Measurements from ENCODE around the gene GTF2A2.
"Not testable (repeated sequence)": the region's sequence is repeated elsewhere in the genome, so short reads cannot be mapped to it uniquely, and the experiment has no call there.

The GTF2A2 gene, protein sequence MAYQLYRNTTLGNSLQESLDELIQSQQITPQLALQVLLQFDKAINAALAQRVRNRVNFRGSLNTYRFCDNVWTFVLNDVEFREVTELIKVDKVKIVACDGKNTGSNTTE

DNA sequence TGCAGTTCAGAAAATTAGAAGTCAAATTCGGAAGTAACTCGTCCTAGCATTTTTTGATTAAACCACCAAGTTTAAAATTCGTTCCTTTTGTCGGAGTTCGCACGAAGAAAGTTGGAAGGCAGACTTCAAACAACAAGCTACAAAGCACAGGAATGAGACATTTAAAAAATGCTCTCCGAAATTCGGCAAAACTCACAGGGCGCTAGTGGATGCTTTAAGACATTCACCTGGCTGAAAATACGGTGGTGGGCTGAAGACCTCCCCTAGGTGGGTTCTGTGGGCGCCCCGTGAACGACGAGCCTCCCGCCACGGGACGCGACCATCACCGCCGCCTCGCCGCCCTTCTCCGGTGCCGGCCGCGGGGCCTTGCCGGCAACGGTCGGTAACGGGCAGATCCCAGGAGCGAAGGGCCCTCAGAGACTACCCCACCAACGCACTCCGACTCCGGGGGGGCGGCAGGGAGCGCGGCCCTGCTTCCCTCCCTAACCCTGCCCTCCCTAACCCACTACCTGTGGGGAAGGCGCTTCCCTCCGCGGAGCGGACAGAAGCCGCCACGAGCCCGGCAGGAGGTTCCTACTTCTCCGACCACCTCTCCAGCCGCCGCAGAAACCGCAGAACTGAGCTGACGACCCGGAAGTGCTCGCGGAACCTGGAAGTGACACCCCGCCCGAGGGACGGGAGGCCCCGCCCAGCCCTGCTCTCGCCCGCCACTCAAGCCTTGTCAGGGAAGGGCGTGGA, at the start of gene GTF2A2:
Gene GTF2A2 (minus strand): TSS at position 619 of the 738 bp plus-strand sequence. CDS start 5,238 bp downstream, outside the sequence.
- DNase-seq (ENCODE audit: extremely low read depth in 1 of 2, low read depth in 1 of 2), result peak; percentile 92 to 94

DNA sequence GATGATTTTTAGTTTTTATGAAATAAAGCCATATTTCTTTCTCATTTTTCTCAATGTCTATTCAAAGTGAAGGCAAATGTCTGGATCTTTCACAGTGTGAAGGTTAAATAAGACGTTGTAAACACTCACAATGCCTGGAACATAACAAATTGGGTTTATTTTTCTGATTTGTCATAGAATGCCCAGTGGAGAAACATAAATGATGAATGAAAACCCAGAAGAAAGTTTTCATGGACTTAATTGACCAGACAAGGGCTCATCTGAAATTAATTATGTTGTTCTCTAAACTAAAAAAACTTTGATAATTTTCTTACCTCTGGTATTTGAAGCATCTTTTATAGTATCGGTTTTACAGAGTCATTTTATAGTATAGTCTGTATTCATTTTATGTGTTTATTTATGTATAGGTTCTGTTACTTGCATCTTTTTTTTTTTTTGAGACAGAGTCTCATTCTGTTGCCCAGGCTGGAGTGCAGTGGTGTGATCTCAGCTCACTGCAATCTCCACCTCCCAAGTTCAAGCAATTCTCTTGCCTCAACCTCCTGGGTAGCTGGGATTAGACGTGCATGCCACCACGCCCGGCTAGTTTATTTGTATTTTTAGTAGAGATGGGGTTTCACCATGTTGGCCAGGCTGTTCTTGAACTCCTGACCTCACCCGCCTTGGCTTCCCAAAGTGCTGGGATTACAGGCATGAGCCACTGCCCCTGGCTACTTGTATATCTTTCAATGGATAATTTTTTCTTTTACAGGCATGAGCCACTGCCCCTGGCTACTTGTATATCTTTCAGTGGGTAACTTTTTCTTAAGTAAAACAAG, 46.9 kb upstream of the GTF2A2 start:
- no peak for DNase-seq (ENCODE audit: extremely low read depth in 1 of 2, low read depth in 1 of 2)

DNA sequence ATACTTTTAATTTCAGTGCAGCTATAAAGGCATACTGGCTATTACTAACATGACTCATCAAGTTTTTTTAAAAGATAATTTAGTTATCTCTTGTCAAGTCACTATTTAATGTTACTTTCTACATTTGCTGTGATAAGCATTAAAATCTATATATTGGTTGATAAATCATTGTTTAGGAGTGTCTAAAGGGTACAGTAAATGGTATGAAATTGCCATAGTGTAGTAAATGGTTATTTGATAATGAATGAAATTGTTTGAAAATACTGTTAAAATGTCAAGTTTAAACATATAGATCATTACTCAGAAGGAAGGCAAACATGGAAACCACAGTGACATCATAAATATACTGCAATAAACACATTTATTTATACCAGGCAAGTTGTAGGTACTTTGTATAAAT, 45.0 kb upstream of the GTF2A2 start:
- DNase-seq (ENCODE audit: extremely low read depth in 1 of 2, low read depth in 1 of 2), result no peak

DNA sequence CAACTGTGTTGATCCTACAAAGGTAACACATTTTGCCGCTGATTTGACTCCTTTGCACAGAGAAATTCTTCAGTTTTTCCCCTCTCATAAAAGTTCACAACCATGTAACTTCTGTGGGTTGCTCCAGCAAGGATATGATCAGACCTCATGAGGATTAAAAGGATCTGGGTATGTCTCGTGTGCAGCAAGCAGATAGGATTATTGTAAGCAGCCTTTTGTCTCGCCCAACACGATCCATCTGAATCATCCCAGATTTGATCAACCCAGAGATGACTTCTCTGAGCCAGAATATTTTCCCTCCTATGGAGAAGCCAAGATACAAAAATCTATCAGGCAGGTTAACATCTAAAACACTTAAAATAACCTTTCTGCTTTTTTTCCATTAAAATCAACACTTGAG, 44.6 kb upstream of the GTF2A2 start:
- DNase-seq (ENCODE audit: extremely low read depth in 1 of 2, low read depth in 1 of 2), result no peak

GRCh38 chr15:59699810-59700431, 42.6 kb upstream of the GTF2A2 start:
- DNase-seq (ENCODE audit: extremely low read depth in 1 of 2, low read depth in 1 of 2), result no peak

DNA sequence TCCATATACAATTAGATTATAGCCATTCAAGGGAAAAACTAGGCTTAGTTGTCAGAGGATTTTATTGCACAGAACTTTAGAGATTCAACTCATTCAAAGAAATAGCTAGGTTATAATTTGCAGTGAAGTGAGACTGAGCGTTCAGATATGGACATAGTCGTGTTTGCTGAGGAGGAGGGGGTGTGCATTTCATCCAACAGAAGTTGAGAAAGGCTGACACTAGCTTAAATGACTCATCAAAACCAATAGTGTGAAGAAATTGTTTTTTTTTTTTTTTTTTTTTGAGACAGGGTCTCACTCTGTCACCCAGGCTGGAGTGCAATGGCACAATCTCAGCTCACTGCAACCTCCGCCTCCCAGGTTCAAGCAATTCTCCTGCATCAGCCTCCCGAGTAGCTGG, 40.8 kb upstream of the GTF2A2 start:
- not testable (repeated sequence) for DNase-seq (ENCODE audit: extremely low read depth in 1 of 2, low read depth in 1 of 2)

- DNase-seq (ENCODE audit: extremely low read depth in 1 of 2, low read depth in 1 of 2), result no peak
Observed at GRCh38 chr15:59696332-59696731, 39.0 kb upstream of the GTF2A2 start.

DNA sequence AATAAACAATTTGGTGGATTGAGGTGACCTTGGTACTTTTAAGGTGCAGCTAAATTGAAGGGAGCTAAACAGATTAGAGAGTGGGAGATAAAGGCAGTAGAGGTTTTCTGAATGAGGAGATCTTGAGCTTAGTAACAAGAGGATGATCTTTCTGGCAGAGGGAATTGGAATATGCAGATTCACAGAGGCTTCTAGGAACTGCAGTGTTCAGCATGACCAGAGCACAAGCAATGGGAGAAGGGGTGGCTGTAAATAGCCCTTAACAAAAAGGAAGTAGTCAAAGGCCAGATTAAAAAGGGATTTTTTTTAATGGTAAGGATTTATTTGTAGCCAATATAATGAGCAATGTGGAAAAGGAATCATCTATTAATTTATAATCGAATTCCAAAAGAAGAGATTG, 37.5 kb upstream of the GTF2A2 start:
- DNase-seq (ENCODE audit: extremely low read depth in 1 of 2, low read depth in 1 of 2), result no peak

DNA sequence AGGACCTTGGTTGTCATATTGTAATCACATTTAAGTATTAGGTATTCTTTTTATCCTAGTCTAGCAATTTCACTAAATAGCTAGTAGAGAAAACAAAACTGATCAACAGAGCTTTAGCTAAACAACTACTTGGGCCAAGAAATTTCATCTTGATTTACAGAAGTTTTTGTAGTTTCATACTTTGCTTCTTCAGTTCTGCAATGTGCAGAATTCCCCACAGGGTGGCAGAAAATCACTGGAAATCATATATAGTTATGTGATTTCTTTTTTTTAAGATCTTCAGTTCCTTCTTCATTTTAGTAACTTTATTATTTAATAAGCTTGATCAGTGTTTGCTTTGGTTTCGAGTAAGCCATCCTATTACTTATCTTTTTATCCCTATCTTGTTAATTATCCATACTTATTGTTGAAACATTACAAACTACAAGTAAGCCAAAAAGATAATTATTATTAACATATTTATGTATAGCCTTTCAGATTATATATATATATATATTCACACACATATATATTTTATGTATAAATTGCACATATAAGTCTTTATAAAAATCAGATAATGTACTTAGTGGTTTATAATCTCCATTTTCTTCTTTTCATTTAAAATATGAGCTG, 34.0 kb upstream of the GTF2A2 start:
- no peak for DNase-seq (ENCODE audit: extremely low read depth in 1 of 2, low read depth in 1 of 2)

GRCh38 chr15:59689626-59690236, 32.4 kb upstream of the GTF2A2 start:
- peak; percentile 20 to 57 for DNase-seq (ENCODE audit: extremely low read depth in 1 of 2, low read depth in 1 of 2)

DNA sequence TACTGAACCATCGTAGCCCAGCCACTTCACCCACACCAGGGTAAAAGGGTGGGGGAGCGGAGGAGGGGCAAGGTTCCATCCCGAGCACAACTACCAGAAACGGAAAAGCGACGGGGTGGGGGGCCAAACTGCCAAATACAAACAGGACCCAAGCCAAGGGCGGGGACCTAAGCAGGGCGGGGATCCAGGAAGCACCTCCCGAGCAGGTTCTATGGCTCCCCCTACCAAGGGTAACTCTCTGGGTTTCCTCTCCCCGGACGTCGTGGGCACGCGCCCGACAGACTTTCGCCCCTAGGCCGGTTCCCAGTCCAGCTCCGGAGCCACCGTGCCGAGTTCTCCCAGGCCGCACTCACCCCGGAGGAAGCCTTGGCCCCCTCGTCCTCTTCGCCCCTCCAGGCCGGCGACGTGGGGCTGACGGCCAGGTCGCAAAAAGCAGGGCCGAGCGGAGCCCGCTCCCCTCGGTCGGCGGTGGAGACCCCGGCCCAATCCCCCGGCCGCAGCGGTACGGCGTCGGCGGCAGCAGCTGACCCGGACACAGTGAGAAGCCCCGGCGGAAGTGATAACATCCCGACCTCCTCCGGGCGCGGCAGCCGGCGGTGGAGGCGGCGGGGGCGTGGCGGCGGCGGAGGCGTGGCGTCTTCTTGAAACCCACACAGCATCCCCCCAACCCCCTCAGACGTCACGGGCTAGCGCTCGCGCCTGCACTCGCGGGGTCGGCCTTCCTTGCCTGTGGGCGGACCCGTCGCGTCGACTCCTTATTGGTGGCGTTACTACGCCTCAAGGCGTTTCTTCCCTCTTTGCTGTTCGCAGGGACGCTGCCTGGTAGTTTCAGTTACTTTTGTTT, 31.7 kb upstream of the GTF2A2 start, which contains the start of gene BNIP2:
Gene BNIP2 (minus strand): TSS at position 539 of the 844 bp plus-strand sequence. CDS start 6,863 bp downstream, outside the sequence.
- DNase-seq (ENCODE audit: extremely low read depth in 1 of 2, low read depth in 1 of 2), result peak; percentile 96 to 99

- no peak for DNase-seq (ENCODE audit: extremely low read depth in 1 of 2, low read depth in 1 of 2)
Observed at GRCh38 chr15:59688423-59688781, 31.1 kb upstream of the GTF2A2 start.

- DNase-seq (ENCODE audit: extremely low read depth in 1 of 2, low read depth in 1 of 2), result no peak
Observed at GRCh38 chr15:59687836-59688235, 30.5 kb upstream of the GTF2A2 start.

- no peak for DNase-seq (ENCODE audit: extremely low read depth in 1 of 2, low read depth in 1 of 2)
Observed at GRCh38 chr15:59686389-59686788, 29.1 kb upstream of the GTF2A2 start.

DNA sequence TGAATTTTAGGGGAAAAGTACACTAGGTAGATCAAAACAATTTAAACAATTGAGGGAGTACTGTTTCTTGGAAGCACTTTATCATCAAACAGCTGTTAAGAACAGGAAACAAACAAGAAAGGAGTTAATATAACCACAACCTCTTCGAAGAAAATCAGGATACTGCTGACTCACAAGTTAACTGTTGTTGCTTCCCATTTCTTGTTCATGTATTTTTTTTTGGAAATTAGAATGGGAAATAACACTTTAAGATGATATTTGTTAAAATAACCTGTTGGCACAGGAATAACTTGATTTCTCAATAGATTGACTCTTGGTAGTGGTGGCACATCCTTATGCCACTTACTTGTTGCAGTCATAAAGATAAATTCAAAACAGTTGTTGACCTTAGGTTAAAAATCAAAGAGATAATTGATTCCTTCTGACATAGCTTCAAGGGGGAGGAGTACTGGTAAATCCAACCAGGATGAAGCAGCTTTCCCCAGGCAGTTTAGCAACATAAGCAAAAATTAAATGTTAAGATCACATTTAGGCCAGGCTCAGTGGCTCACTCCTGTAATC, 28.5 kb upstream of the GTF2A2 start:
- DNase-seq (ENCODE audit: extremely low read depth in 1 of 2, low read depth in 1 of 2), result no peak

DNA sequence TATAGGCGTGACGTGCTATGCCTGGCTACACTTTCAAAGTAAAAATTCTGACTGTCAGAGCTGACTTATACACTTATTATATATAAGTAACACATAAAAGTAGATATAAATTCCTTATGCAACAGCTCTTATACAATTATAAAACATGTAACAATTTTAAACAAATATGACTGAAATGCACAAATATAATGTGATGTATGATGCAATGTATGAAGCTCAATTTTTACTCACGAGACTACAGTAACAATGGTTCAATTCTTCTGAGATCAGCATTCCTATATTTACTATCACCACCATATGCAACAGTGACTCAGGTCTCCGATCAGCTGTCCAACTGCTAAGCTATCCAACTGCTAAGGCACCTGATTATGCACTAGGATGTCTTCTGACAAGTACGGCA, 23.6 kb upstream of the GTF2A2 start:
- no peak for DNase-seq (ENCODE audit: extremely low read depth in 1 of 2, low read depth in 1 of 2)

DNA sequence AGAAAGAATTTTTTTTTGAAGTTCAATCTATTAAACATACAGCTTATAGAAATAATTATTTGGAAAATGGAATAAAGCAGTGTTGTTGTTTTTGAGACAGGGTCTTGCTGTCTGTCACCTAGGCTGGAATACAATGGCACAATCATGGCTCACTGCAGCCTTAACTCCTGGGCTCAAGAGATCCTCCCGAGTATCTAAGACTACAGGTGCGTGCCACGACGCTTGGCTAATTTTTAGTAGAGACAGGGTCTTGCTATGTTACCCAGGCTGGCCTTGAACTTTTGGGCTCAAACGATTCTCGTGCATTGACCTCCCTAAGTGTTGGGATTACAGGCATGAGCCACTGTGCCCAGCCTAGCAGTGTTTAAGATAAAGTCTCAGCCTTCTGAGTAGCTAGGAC, 23.0 kb upstream of the GTF2A2 start:
- no peak for DNase-seq (ENCODE audit: extremely low read depth in 1 of 2, low read depth in 1 of 2)

GRCh38 chr15:59678620-59679019, 21.3 kb upstream of the GTF2A2 start:
- DNase-seq (ENCODE audit: extremely low read depth in 1 of 2, low read depth in 1 of 2), result no peak

DNA sequence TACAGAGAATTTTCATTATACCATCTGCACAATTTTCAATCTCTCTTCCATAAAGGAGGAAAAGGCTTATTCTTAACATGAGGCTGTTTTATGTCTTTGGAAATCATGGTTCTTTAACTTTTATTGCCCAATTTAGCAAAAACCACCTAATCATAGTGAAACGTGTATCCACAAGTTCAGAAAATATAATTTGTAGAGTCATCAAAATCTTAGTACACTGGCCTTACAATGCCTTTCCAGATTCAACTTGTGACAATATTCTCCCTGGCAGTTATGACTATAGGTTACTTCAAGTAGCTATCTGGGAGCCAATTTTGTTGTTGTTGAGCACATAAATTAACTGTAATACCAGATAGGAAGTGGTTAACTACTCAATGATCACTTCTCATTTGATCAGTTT, 20.9 kb upstream of the GTF2A2 start:
- DNase-seq (ENCODE audit: extremely low read depth in 1 of 2, low read depth in 1 of 2), result no peak

Measured in stimulated activated CD8-positive, alpha-beta memory T cell treated with anti-CD3 and anti-CD28 coated beads, Interleukin-7, amount 100 ng/mL, for 48 hours (primary cell).